ENCODE data around the gene SIPA1L3. TPM values are rescaled to one million over a fixed set of nuclear protein-coding genes. Genes with fewer than 3 reads are reported as not detected.

Gene SIPA1L3
- total RNA-seq, 1 donor from 2014 or later: 26.9 TPM

- FAIRE-seq (peak; percentile 98), DNase-seq (ENCODE audit: low read depth) (peak; percentile 96)
- no peaks in the 10 kb centered on the region for H3K27me3 ChIP-seq (ENCODE audit: insufficient read depth, low read length)
- H3K36me3 Mint-ChIP-seq (ENCODE audit: low read depth, unreplicated experiment): peaks cover 1% of the 10 kb centered on the region
- peak overlapping the region; percentile 80 for H3K4me2 ChIP-seq (ENCODE audit: low read length)
- peak overlapping the region; percentile 93 for H3K9ac ChIP-seq (ENCODE audit: low read length)
- TF ChIP-seq EZH2 (IDR thresholded peaks at IDR 0.05; ENCODE audit: insufficient read depth, low read length) (no peak), CTCF (IDR thresholded peaks at IDR 0.05; ENCODE audit: insufficient read depth, low read depth, low read length) (no peak)
- H3K9me3 ChIP-seq (ENCODE audit: insufficient read depth, low read depth, low read length): no peaks in the 10 kb centered on the region
- peaks cover 8% of the 10 kb centered on the region for H3K4me1 Mint-ChIP-seq (ENCODE audit: low read depth, unreplicated experiment)
- H3K36me3 ChIP-seq (ENCODE audit: insufficient read depth, low read length): no peaks in the 10 kb centered on the region
- H2AFZ ChIP-seq (ENCODE audit: low read depth, low read length): no peak overlapping the region
- peaks cover 38% of the 10 kb centered on the region for H3K4me1 ChIP-seq (ENCODE audit: insufficient read depth, low read length)
- H3K4me3 ChIP-seq (ENCODE audit: insufficient read depth, low read depth, low read length): peak overlapping the region; percentile 39
- no peak overlapping the region for H3K27ac Mint-ChIP-seq (ENCODE audit: unreplicated experiment)
- H3K79me2 ChIP-seq (ENCODE audit: insufficient read depth, low read length): peaks cover 41% of the 10 kb centered on the region
- no peaks in the 10 kb centered on the region for H3K9me3 Mint-ChIP-seq (ENCODE audit: unreplicated experiment)
- no peak overlapping the region for H3K4me3 Mint-ChIP-seq (ENCODE audit: unreplicated experiment)
- H3K27ac ChIP-seq (ENCODE audit: low read depth, low read length): peak overlapping the region; percentile 99
- H3K27me3 Mint-ChIP-seq (ENCODE audit: low read depth, unreplicated experiment): no peaks in the 10 kb centered on the region
- no peaks in the 10 kb centered on the region for H4K20me1 ChIP-seq (ENCODE audit: insufficient read depth, low read length)
Observed at GRCh38 chr19:38004521-38005223, 97.7 kb downstream of the SIPA1L3 start.

GRCh38 chr19:38005224-38005614, 98.2 kb downstream of the SIPA1L3 start:
- no peaks in the 10 kb centered on the region for H3K36me3 ChIP-seq (ENCODE audit: insufficient read depth, low read length)
- H3K9me3 ChIP-seq (ENCODE audit: insufficient read depth, low read depth, low read length): no peaks in the 10 kb centered on the region
- DNase-seq (ENCODE audit: low read depth): no peak
- no peak for FAIRE-seq
- no peaks in the 10 kb centered on the region for H3K27me3 ChIP-seq (ENCODE audit: insufficient read depth, low read length)
- no peak overlapping the region for H3K4me3 ChIP-seq (ENCODE audit: insufficient read depth, low read depth, low read length)
- H3K4me2 ChIP-seq (ENCODE audit: low read length): peak overlapping the region; percentile 80
- no peak overlapping the region for H2AFZ ChIP-seq (ENCODE audit: low read depth, low read length)
- Mint-ChIP-seq H3K27me3 (ENCODE audit: low read depth, unreplicated experiment) (no peaks in the 10 kb centered on the region), H3K36me3 (ENCODE audit: low read depth, unreplicated experiment) (peaks cover 1% of the 10 kb centered on the region), H3K27ac (ENCODE audit: unreplicated experiment) (no peak overlapping the region), H3K9me3 (ENCODE audit: unreplicated experiment) (no peaks in the 10 kb centered on the region), H3K4me1 (ENCODE audit: low read depth, unreplicated experiment) (peaks cover 4% of the 10 kb centered on the region), H3K4me3 (ENCODE audit: unreplicated experiment) (peak overlapping the region; percentile 29)
- no peak for TF ChIP-seq EZH2 (IDR thresholded peaks at IDR 0.05; ENCODE audit: insufficient read depth, low read length)
- TF ChIP-seq CTCF (IDR thresholded peaks at IDR 0.05; ENCODE audit: insufficient read depth, low read depth, low read length): no peak
- no peaks in the 10 kb centered on the region for H4K20me1 ChIP-seq (ENCODE audit: insufficient read depth, low read length)
- peaks cover 45% of the 10 kb centered on the region for H3K79me2 ChIP-seq (ENCODE audit: insufficient read depth, low read length)
- H3K27ac ChIP-seq (ENCODE audit: low read depth, low read length): peak overlapping the region; percentile 99
- peak overlapping the region; percentile 93 for H3K9ac ChIP-seq (ENCODE audit: low read length)
- peaks cover 33% of the 10 kb centered on the region for H3K4me1 ChIP-seq (ENCODE audit: insufficient read depth, low read length)
